ENCODE data around the gene GRPEL2. TPM values are rescaled to one million over a fixed set of nuclear protein-coding genes. Genes with fewer than 3 reads are reported as not detected.

The GRPEL2 gene
- total and polyA plus RNA-seq, 10 donors = 4.6 to 17.7 (median 9.0) TPM

DNA sequence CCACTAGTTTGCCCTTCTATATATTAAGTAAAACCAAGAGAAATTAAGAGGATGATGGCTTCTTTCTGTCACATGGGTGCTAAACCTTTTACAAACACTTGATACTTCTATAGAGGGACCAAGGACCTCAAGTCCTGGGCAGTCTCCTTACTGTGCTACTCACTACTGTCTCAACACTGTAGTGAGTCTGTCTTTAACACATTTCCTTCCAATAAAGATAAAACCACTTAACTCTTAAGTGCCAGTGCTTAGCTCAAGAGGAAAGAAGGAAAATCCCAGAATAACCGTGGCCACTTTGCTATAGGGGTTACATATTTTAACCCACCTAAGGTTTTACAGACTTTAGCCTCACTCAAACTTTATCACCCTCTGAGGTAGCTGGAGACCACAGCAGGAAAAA lies 4.4 kb upstream of the GRPEL2 start:
- 48 to 73% (median 64%) methylated on average over 1 of the region's 1 CpG for WGBS, 5 donors

DNA sequence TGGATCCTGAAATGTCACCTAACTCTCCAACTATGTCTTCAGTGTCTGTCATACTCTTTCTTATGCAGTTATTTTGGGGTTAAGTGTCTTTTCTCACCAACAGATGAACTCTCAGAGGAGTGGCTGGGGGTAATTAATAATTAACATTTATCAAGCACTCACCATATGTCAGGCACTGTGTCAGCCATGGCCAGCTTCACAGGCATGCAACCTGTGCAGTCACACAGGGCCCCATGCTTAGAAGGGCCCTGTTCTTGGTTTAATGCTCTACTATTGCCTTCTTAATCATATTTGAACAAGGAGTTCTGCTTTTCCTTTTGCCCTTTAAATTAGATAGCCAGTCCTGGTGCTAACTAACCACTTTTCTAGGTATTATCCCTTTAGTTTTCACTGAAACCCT lies 3.4 kb upstream of the GRPEL2 start:
- H3K9me3 ChIP-seq = no peaks in the 10 kb centered on the region
- intact Hi-C loops (cut with DNase I; ENCODE audit: low total_unique reads) = no loop called here
- no peaks in the 10 kb centered on the region for H3K27me3 ChIP-seq (replicated peaks in 1 of 7)
- H3K27ac ChIP-seq = no peak overlapping the region
- no peak overlapping the region for H3K4me3 ChIP-seq
- H3K36me3 ChIP-seq = peaks cover 0 to 17% (median 0%) of the 10 kb centered on the region in 6 donors
- TF ChIP-seq, protein P1, sequence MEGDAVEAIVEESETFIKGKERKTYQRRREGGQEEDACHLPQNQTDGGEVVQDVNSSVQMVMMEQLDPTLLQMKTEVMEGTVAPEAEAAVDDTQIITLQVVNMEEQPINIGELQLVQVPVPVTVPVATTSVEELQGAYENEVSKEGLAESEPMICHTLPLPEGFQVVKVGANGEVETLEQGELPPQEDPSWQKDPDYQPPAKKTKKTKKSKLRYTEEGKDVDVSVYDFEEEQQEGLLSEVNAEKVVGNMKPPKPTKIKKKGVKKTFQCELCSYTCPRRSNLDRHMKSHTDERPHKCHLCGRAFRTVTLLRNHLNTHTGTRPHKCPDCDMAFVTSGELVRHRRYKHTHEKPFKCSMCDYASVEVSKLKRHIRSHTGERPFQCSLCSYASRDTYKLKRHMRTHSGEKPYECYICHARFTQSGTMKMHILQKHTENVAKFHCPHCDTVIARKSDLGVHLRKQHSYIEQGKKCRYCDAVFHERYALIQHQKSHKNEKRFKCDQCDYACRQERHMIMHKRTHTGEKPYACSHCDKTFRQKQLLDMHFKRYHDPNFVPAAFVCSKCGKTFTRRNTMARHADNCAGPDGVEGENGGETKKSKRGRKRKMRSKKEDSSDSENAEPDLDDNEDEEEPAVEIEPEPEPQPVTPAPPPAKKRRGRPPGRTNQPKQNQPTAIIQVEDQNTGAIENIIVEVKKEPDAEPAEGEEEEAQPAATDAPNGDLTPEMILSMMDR (IDR thresholded peaks at IDR 0.05 in 8 of 11, conservative IDR thresholded peaks at IDR 0.05 in 3 of 11) = no peak
- TF ChIP-seq POLR2AphosphoS5 (IDR thresholded peaks at IDR 0.05) (no peak), POLR2A (IDR thresholded peaks at IDR 0.05) (no peak)
- no peak for DNase-seq
- peaks cover 12 to 30% (median 20%) of the 10 kb centered on the region in 6 donors for H3K4me1 ChIP-seq

More for the DNA sequence above, 4.4 kb upstream of the GRPEL2 start:
- TF ChIP-seq POLR2A (IDR thresholded peaks at IDR 0.05) (no peak), POLR2AphosphoS5 (IDR thresholded peaks at IDR 0.05) (no peak)
- TF ChIP-seq, protein P1 (IDR thresholded peaks at IDR 0.05 in 8 of 11, conservative IDR thresholded peaks at IDR 0.05 in 3 of 11) = no peak
- no peaks in the 10 kb centered on the region for H3K27me3 ChIP-seq (replicated peaks in 1 of 7)
- DNase-seq = no peak
- H3K4me1 ChIP-seq = peaks cover 6 to 20% (median 13%) of the 10 kb centered on the region in 6 donors
- H3K27ac ChIP-seq = no peak overlapping the region
- no peak overlapping the region for H3K4me3 ChIP-seq
- peaks cover 0 to 23% (median 0%) of the 10 kb centered on the region in 6 donors for H3K36me3 ChIP-seq
- intact Hi-C loops (cut with DNase I; ENCODE audit: low total_unique reads) = no loop called here
- no peaks in the 10 kb centered on the region for H3K9me3 ChIP-seq

DNA sequence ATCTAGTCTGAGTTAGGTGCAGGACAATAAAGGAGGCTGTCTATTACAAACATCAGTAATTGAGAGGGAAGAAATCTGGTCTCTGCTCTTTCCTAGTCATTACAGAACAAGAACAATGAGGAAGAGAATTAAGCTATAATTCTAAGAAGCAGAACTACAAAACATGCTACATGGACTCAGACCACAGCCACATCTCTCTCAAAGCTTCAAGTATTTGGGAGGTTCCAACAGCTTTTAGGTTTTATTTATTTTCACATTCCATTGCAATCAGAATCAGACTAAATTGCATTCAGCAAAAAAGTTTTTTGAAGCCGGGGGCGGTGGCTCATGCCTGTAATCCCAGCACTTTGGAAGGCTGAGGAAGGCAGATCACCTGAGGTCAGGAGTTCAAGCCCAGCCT lies 1.1 kb upstream of the GRPEL2 start:
- peak overlapping the region in 7 of 8 donors; percentile 29 to 88 (median 76) for H3K27ac ChIP-seq
- TF ChIP-seq POLR2AphosphoS5 (IDR thresholded peaks at IDR 0.05) (no peak), POLR2A (IDR thresholded peaks at IDR 0.05) (no peak)
- TF ChIP-seq, protein P1 (IDR thresholded peaks at IDR 0.05 in 8 of 11, conservative IDR thresholded peaks at IDR 0.05 in 3 of 11) = no peak

DNA sequence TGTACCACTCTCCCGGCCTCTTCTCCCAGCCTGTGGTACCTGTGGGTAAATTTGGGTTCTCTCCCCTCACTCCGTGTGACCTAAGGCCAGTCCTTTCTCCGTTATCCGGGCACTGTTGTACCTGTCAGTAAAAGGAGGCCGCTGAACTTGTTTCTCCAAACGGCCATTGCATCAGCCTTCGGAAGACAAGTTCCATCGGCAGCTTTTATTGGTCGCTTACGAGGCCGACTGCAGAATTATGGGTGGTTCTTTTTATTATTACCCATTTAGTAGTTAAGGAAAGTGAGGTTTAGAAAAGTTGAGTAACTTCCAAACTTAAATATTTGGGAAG lies 558 bp downstream of the GRPEL2 start:
- TF ChIP-seq POLR2A (IDR thresholded peaks at IDR 0.05) (no peak), POLR2AphosphoS5 (IDR thresholded peaks at IDR 0.05) (no peak)
- TF ChIP-seq, protein P1 (IDR thresholded peaks at IDR 0.05 in 8 of 11, conservative IDR thresholded peaks at IDR 0.05 in 3 of 11) = no peak
- H3K4me1 ChIP-seq = peaks cover 12 to 59% (median 35%) of the 10 kb centered on the region in 6 donors
- H3K4me3 ChIP-seq = peak overlapping the region; percentile 76 to 91 (median 82)
- H3K27ac ChIP-seq = peak overlapping the region; percentile 66 to 88 (median 79)
- 1 to 3% (median 2%) methylated on average over 11 of the region's 11 CpGs for WGBS, 5 donors
- H3K27me3 ChIP-seq (replicated peaks in 1 of 7) = no peaks in the 10 kb centered on the region
- H3K36me3 ChIP-seq = peaks cover 0 to 37% (median 28%) of the 10 kb centered on the region in 6 donors
- no peak for DNase-seq
- H3K9me3 ChIP-seq = no peaks in the 10 kb centered on the region
- intact Hi-C loops (cut with DNase I; ENCODE audit: low total_unique reads) = no loop called here

More for the DNA sequence above, 1.1 kb upstream of the GRPEL2 start:
- no peaks in the 10 kb centered on the region for H3K27me3 ChIP-seq (replicated peaks in 1 of 7)
- no peaks in the 10 kb centered on the region for H3K9me3 ChIP-seq
- 90 to 95% (median 95%) methylated on average over 2 of the region's 2 CpGs for WGBS, 5 donors
- peaks cover 0 to 28% (median 10%) of the 10 kb centered on the region in 6 donors for H3K36me3 ChIP-seq
- DNase-seq = no peak
- H3K4me3 ChIP-seq = no peak overlapping the region
- H3K4me1 ChIP-seq = peaks cover 12 to 53% (median 35%) of the 10 kb centered on the region in 6 donors
- intact Hi-C loops (cut with DNase I; ENCODE audit: low total_unique reads) = no loop called here

Data from spleen (tissue), 11 donors.